GM12891 (cell line): ENCODE results near the gene INSIG2.

ENCODE experiments used
- POLR2A ChIP-seq: IDR thresholded peaks from 2 replicates; pipeline ENCODE4 v1.6.1; 2011; ENCODE audit warnings: low read depth, low read length, control low read depth
- POLR2AphosphoS5 ChIP-seq: IDR thresholded peaks from 2 replicates; pipeline ENCODE4 v1.6.1; 2011; ENCODE audit warnings: low read depth, low read length, control low read depth
- POU2F2 ChIP-seq: IDR thresholded peaks from 2 replicates; pipeline ENCODE4 v1.6.1; 2011; ENCODE audit warnings: low read depth, mild to moderate bottlenecking, control low read depth, low read length, moderate library complexity

DNA sequence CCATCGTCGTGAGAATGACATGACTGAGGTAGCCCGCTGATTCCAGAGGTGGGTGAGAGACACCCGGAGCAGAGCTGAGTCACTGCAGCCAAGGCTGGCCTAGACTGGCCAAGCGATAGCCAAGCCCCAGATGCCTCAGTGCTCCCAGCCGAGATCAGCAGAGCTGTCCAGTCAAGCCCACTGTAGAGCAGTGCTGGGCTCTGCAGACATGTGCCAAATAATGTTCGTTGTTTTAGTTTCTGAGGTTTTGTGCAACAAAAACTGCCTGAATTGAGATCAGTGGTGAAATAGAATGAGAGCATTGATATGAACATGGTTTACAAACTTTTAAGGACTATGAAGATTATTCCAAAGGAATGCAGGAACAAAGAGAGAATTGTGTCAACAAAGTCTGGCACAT, 42.1 kb downstream of the INSIG2 start:
- TF ChIP-seq POLR2AphosphoS5 (no peak), POLR2A (no peak), POU2F2 (no peak)
